Measurements from ENCODE around the gene TMED1. TPM values are rescaled to one million over a fixed set of nuclear protein-coding genes. Genes with fewer than 3 reads are reported as not detected.
"Not testable (repeated sequence)": the region's sequence is repeated elsewhere in the genome, so short reads cannot be mapped to it uniquely, and the experiment has no call there.

The TMED1 gene
- total RNA-seq, 2 donors from 2014 or later: 41.9 to 47.8 TPM

- peak overlapping the region; percentile 77 to 81 for H3K4me3 ChIP-seq
- TF ChIP-seq CTCF (IDR thresholded peaks at IDR 0.05) (no peak), POLR2A (IDR thresholded peaks at IDR 0.05) (no peak), POLR2AphosphoS5 (IDR thresholded peaks at IDR 0.05) (no peak)
- H3K9me3 ChIP-seq: no peaks in the 10 kb centered on the region
- H3K4me1 ChIP-seq (replicated peaks): no peaks in the 10 kb centered on the region
- no peaks in the 10 kb centered on the region for H3K27me3 ChIP-seq (replicated peaks; ENCODE audit: insufficient read depth)
- no peaks in the 10 kb centered on the region for H3K36me3 ChIP-seq
- WGBS: 11% methylated on average over 16 of the region's 16 CpGs
- DNase-seq (ENCODE audit: low spot score): no peak
- H3K27ac ChIP-seq: peak overlapping the region; percentile 74 to 80
- intact Hi-C loops (cut with DNase I): loop anchor here (5.0 kb wide), 1 partner anchor 55 kb away; the partner anchor contains the start of genes TIMM29 and YIPF2
These were observed 36.6 kb upstream of the TMED1 start for GRCh38 chr19:10872546-10873107.

GRCh38 chr19:10871711-10872545 is 35.9 kb upstream of the TMED1 start:
- TF ChIP-seq POLR2AphosphoS5 (IDR thresholded peaks at IDR 0.05) (no peak), CTCF (IDR thresholded peaks at IDR 0.05) (peak in 2 of 4 experiments; percentile 22 to 32), POLR2A (IDR thresholded peaks at IDR 0.05) (no peak)
- H3K4me1 ChIP-seq (replicated peaks): no peaks in the 10 kb centered on the region
- no peaks in the 10 kb centered on the region for H3K27me3 ChIP-seq (replicated peaks; ENCODE audit: insufficient read depth)
- H3K27ac ChIP-seq: peak overlapping the region; percentile 74 to 80
- WGBS: under 1% methylated on average over 78 of the region's 90 CpGs
- peak overlapping the region; percentile 77 to 81 for H3K4me3 ChIP-seq
- DNase-seq (ENCODE audit: low spot score): no peak
- H3K36me3 ChIP-seq: no peaks in the 10 kb centered on the region
- intact Hi-C loops (cut with DNase I): loop anchor here (2.0 to 5.0 kb wide), 2 partner anchors 35 to 55 kb away; partner anchors contain the start of genes TIMM29, TMED1 and YIPF2
- no peaks in the 10 kb centered on the region for H3K9me3 ChIP-seq

GRCh38 chr19:10870955-10871603 is 35.1 kb upstream of the TMED1 start, which contains the start of gene CARM1:
CARM1 (plus strand) TSS chr19:10871553; CDS start chr19:10871703, 150 bp downstream.
- Histone ChIP-seq H3K27ac (peak within 1 kb of the TSS; percentile 74 to 80), H3K4me1 (replicated peaks) (no peaks in the 10 kb centered on the region), H3K36me3 (no peaks in the 10 kb centered on the region), H3K27me3 (replicated peaks; ENCODE audit: insufficient read depth) (no peaks in the 10 kb centered on the region), H3K9me3 (no peaks in the 10 kb centered on the region), H3K4me3 (peak within 1 kb of the TSS; percentile 77 to 81)
- intact Hi-C loops (cut with DNase I): loop anchor here (2.0 to 5.0 kb wide), 2 partner anchors 34 to 56 kb away; partner anchors contain the start of genes TIMM29, TMED1 and YIPF2
- DNase-seq (ENCODE audit: low spot score): peak; percentile 99
- TF ChIP-seq POLR2AphosphoS5 (IDR thresholded peaks at IDR 0.05) (peak; percentile 68), POLR2A (IDR thresholded peaks at IDR 0.05) (peak; percentile 21), CTCF (IDR thresholded peaks at IDR 0.05) (peak; percentile 55 to 98 (median 77))
- WGBS: 3% methylated on average over 18 of the region's 99 CpGs

- Histone ChIP-seq H3K36me3 (no peaks in the 10 kb centered on the region), H3K27ac (peak overlapping the region; percentile 72 to 75), H3K4me1 (replicated peaks) (no peaks in the 10 kb centered on the region), H3K9me3 (no peaks in the 10 kb centered on the region), H3K27me3 (replicated peaks; ENCODE audit: insufficient read depth) (no peaks in the 10 kb centered on the region), H3K4me3 (peak overlapping the region; percentile 23 to 37)
- no peak for DNase-seq (ENCODE audit: low spot score)
- TF ChIP-seq POLR2AphosphoS5 (IDR thresholded peaks at IDR 0.05) (no peak), POLR2A (IDR thresholded peaks at IDR 0.05) (no peak), CTCF (IDR thresholded peaks at IDR 0.05) (no peak)
- intact Hi-C loops (cut with DNase I): loop anchor here (2.0 to 5.0 kb wide), 2 partner anchors 34 to 57 kb away; partner anchors contain the start of genes TIMM29, TMED1 and YIPF2
- WGBS: 1% methylated on average over 22 of the region's 22 CpGs
These were observed 34.5 kb upstream of the TMED1 start for GRCh38 chr19:10870501-10870954.

- not testable (repeated sequence) for H3K9me3 ChIP-seq; H3K4me1 ChIP-seq (replicated peaks); H3K27ac ChIP-seq; H3K4me3 ChIP-seq; H3K27me3 ChIP-seq (replicated peaks; ENCODE audit: insufficient read depth); H3K36me3 ChIP-seq; DNase-seq (ENCODE audit: low spot score)
- intact Hi-C loops (cut with DNase I): loop anchor here (2.0 to 5.0 kb wide), 2 partner anchors 33 to 57 kb away; partner anchors contain the start of genes TIMM29, TMED1 and YIPF2
- WGBS: 93% methylated on average over 11 of the region's 11 CpGs
These were observed 33.9 kb upstream of the TMED1 start for GRCh38 chr19:10869872-10870311.

All from prostate gland (tissue), 2 donors.